Astrocyte of the hippocampus (primary cell): ENCODE data around the gene CABLES1.
"Not testable (repeated sequence)": the region's sequence is repeated elsewhere in the genome, so short reads cannot be mapped to it uniquely, and the experiment has no call there.

Experiments used
- DNase-seq: peaks from one replicate; pipeline ENCODE4 v3.0.0; 2011; ENCODE audit warnings: low read depth, low spot score

Gene CABLES1

DNA sequence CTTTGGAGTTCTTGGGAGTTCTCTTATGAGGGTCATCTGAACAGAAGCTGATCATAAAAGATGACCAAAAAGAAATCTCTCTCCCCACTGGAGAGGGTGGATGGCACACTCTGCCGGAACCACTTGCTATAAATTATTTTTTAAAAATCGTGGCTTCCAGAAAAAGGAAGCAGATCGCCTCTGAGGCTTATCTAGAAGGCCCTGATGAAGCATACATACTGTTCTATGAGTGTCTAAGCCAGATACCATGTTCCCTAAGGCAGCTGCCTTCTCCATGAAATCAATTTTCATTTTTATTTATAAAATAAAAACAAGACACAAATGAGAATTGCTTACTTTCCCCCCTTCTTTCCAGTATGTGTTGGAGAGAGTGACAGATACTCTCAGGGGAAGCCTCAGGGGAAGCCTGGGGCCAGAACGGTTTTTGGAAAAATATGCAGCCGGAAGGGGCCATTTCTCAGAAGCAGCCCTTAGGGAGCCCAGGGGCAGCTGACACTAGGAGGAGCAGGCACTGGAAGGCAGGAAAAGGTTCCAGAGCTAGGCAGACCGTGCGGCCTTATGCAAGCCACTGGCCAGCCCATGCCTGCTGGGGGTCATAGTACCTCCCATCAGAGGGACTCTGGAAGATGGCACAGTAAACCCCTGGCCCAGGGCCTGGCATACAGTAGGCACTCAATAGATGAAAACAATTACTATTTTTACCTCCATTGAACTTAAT lies 130.6 kb downstream of the CABLES1 start:
- DNase-seq, result no peak

DNA sequence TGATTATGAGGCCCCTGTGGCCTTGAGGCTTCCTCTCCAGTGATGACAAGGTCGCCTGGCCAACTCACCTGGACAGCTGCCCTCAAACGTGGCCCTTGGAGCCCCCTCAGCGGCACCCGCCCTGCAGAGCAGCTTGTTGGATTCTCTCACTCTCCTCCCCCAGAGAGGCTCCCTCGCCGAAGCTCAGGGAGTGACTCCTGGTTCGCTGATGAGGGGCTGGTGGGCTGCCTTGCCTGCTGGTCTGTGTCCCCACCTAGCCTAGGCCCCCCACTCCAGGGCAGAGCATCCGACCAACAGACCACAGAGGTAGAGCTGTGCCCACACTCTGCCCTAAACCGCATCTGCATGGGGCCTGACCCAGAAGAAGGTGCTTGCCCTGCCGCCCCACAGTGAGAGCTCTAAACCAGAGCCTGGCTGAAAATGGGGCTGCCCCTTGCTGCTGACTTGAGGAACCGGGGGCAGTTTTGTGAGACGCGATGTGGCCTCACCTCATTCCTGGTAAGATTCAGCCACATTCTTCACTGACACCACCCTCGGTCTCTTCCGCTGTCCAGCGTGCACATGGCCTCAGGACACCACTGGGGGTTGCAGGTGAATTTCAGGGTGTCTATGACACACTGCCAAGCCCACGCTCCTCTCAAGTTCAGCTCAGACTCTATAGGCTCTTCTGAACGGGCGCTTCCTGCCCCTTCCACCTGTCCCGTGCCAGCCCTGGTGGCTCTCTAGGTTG lies 131.6 kb downstream of the CABLES1 start:
- no peak for DNase-seq

DNA sequence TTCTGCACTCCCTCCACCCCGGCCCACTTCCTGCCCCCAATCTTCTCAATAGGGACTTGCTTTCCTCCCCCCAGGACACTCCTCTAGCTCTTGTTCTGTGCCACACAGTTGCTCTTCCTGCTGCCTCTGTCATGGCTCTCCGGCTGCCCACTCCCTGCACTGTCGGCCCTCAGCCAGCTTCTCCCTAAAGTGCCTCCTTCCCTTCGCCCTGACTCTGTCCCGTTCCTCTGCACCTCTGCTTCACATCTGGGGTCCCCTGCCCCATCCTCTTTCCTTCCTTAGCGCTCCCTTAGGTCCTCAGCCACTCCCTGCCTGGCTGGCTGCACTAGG lies 132.1 kb downstream of the CABLES1 start:
- DNase-seq, result no peak

- DNase-seq, result no peak
Observed at GRCh38 chr18:23268641-23269040, 133.4 kb downstream of the CABLES1 start.

DNA sequence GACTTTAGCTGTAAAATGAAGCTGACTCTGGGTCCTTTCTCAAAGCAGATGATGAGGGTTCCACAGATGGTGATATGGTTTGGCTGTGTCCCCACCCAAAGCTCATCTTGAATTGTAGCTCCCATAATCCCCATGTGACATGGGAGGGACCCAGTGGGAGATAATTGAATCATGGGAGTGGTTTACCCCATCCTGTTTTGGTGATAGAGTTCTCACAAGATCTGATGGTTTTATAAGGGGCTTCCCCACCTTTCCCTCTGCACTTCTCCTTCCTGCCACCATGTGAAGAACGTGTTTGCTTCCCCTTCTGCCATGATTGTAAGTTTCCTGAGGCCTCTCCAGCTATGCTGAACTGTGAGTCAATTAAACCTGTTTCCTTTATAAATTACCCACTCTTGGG lies 133.8 kb downstream of the CABLES1 start:
- DNase-seq, result not testable (repeated sequence)

DNA sequence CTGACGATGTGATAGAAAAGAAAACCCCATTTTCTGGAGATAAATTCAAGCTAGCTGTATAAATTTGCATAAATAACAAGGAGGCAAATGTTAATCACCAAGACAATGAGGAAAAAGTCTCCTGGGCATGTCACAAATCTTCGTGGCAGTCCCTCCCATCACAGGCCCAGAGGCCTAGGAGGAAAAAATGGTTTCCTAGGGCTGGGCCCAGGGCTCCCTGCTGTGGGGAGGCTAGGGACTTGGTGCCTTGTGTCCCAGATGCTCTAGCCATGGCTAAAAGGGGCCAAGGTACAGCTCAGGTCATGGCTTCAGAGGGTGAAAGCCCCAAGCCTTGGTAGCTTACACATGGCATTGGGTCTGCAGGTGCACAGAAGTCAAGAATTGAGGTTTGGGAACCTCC lies 134.6 kb downstream of the CABLES1 start:
- DNase-seq, result no peak

GRCh38 chr18:23270986-23271680 lies 135.8 kb downstream of the CABLES1 start:
- DNase-seq, result peak; percentile 38

DNA sequence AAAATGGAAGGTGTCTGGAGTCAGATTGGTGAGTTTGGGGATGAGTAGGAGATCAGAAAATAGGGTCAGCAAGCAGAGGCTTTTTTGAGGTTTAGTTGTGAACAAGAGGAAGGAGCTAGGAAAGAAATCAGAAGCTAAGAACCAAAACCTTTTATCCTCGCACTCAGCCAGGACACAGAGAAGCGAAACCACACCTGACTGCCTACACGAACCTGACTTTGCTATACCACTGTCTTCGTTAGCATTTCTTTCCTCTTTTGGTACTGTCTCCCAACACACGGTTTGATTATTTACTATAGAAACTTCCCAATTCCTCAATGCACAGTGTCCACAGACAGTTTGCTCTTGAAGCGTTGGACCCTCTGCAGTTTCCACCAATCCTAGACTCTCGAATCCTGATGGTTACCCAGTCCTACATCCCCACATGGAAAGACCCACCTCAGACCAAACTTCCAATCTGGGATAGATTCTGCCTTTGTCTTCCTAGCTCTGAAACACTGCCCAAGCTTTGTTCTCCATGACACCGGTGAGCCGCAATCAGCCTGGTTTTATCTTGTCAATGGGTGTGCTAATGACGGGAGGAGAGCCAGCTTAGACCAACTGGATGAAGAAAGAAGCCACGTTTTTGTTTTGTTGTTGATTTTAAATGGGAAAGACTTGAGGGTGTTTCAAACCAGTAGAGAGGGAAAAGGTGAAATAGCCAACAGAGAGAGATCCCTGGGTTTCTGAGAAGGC lies 137.4 kb downstream of the CABLES1 start:
- no peak for DNase-seq

DNA sequence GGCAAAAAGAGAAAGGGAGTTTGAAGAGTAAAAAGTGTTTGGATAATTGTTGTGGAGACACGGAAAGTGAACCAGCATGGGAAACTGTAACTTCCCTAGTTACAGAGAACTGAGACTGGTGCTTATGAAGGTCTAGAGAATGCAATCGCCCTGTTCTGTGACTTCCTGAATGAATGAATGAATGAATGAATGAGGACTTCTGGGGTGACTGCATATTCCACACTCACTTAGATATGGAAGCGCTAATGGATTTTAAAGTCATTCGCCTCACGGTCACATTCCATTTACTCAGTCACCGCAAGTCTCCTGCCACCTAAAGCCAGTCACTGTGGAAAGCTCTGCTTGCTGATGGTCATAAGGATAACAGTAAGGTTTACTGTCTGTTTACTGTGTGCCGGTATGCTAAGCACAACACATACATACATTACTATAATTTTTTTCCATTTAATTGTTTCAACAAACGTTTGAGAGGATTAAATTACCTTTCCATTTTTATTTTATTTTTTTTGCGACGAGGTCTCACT lies 138.2 kb downstream of the CABLES1 start:
- no peak for DNase-seq

- no peak for DNase-seq
Observed at GRCh38 chr18:23274638-23275482, 139.6 kb downstream of the CABLES1 start.

- no peak for DNase-seq
Observed at GRCh38 chr18:23276451-23276850, 141.2 kb downstream of the CABLES1 start.

GRCh38 chr18:23277399-23277798 lies 142.1 kb downstream of the CABLES1 start:
- no peak for DNase-seq

GRCh38 chr18:23279931-23280330 lies 144.6 kb downstream of the CABLES1 start:
- no peak for DNase-seq

DNA sequence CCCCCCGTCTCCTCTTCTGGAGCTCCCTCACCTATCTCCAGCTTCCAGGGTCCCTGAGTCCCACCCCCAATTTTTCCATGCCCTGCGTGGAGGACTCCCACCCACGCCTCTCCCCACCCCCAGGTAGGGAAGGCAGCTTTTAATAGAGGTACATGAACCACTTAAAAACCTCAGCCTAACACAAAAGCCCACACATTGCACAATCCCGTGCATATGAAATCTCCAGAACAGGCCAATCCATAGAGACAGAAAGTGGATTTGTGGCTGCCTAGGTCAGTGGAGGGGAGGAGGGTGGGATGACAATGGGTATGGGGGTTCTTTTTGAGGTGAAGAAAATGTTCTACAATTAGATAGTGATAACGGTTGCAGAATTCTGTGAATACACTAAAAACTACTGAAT lies 145.6 kb downstream of the CABLES1 start:
- DNase-seq, result no peak

GRCh38 chr18:23281626-23282436 lies 146.5 kb downstream of the CABLES1 start:
- DNase-seq, result peak; percentile 68

DNA sequence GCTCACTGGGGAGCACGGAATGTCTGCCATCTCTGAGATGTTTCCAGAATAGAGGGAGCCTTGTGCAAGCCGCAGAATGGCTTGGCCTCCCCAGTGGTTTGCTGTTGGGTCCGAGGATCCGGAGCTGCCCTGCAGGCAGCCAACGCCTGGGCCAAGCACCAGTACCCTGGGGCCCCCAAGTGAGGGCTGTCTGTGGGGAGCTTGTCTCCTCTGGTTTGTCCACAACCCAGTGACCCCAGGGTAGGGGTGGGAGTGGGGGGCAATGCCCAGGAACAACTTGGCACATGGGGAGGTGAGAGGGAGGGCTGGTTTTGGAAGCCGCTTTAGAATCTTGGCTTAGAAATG lies 147.1 kb downstream of the CABLES1 start:
- DNase-seq, result no peak

GRCh38 chr18:23283916-23284430 lies 148.7 kb downstream of the CABLES1 start:
- DNase-seq, result peak; percentile 78

- DNase-seq, result peak; percentile 34
Observed at GRCh38 chr18:23284629-23285028, 149.3 kb downstream of the CABLES1 start.

- not testable (repeated sequence) for DNase-seq
Observed at GRCh38 chr18:23285581-23285980, 150.3 kb downstream of the CABLES1 start.
